ENCODE measurements around the gene COCH. TPM values are rescaled to one million over a fixed set of nuclear protein-coding genes. Genes with fewer than 3 reads are reported as not detected.

The COCH gene
- total RNA-seq, 1 donor from 2014 or later, result 16.9 TPM

DNA sequence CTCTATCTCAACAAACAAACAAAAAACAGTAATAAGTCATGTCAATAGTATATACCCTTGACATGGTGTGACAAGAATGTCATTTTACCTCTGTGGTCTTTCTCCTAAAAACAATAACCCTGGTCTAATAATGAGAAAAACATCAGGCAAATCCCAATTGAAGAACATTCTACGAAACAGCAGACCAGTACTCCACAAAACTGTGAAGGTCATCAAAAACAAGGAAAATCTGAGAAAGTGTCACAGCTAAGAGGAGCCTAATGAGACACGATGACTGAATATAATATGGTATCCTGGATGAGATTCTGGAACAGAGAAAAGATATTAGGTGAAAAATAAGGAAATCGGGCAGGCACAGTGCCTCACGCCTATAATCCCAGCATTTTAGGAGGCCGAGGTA, 5.6 kb upstream of the COCH start:
- Mint-ChIP-seq H3K36me3 (ENCODE audit: low read depth) (no peaks in the 10 kb centered on the region), H3K27me3 (ENCODE audit: low read depth) (peaks cover 30% of the 10 kb centered on the region), H3K27ac (ENCODE audit: unreplicated experiment) (no peak overlapping the region), H3K4me1 (peaks cover 3% of the 10 kb centered on the region), H3K9me3 (no peaks in the 10 kb centered on the region), H3K4me3 (no peak overlapping the region)
- DNase-seq (ENCODE audit: low read depth, low spot score), result no peak
- TF ChIP-seq, protein P1, sequence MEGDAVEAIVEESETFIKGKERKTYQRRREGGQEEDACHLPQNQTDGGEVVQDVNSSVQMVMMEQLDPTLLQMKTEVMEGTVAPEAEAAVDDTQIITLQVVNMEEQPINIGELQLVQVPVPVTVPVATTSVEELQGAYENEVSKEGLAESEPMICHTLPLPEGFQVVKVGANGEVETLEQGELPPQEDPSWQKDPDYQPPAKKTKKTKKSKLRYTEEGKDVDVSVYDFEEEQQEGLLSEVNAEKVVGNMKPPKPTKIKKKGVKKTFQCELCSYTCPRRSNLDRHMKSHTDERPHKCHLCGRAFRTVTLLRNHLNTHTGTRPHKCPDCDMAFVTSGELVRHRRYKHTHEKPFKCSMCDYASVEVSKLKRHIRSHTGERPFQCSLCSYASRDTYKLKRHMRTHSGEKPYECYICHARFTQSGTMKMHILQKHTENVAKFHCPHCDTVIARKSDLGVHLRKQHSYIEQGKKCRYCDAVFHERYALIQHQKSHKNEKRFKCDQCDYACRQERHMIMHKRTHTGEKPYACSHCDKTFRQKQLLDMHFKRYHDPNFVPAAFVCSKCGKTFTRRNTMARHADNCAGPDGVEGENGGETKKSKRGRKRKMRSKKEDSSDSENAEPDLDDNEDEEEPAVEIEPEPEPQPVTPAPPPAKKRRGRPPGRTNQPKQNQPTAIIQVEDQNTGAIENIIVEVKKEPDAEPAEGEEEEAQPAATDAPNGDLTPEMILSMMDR (conservative IDR thresholded peaks at IDR 0.05), result no peak

- Mint-ChIP-seq H3K27ac (ENCODE audit: unreplicated experiment) (no peak overlapping the region), H3K36me3 (ENCODE audit: low read depth) (no peaks in the 10 kb centered on the region), H3K4me1 (peaks cover 5% of the 10 kb centered on the region), H3K9me3 (no peaks in the 10 kb centered on the region), H3K4me3 (no peak overlapping the region), H3K27me3 (ENCODE audit: low read depth) (peaks cover 35% of the 10 kb centered on the region)
- no peak for DNase-seq (ENCODE audit: low read depth, low spot score)
- TF ChIP-seq, protein P1 (conservative IDR thresholded peaks at IDR 0.05), result no peak
These were observed 4.7 kb upstream of the COCH start for GRCh38 chr14:30869551-30870155.

DNA sequence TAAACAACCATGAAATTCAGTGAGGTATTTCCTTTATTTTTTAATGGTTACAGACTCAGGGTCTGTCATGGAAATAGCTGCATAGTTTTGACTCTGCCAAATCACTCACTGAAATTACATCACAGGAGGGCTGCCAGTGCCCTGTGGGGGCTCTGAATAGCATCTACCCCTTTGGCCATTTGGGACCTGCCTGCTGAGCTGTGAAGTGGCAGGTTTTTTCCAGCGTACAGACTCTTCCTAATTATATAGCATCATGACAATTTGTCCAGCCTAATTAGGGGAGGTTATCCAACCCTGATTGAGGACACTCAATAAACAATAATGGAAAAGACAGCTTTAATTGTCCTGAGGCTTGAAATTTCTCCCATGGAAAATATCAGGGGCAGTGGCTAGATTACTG, 1.8 kb upstream of the COCH start:
- H3K27ac Mint-ChIP-seq (ENCODE audit: unreplicated experiment), result no peak overlapping the region
- H3K36me3 Mint-ChIP-seq (ENCODE audit: low read depth), result no peaks in the 10 kb centered on the region
- H3K27me3 Mint-ChIP-seq (ENCODE audit: low read depth), result peaks cover 63% of the 10 kb centered on the region
- DNase-seq (ENCODE audit: low read depth, low spot score), result no peak
- no peaks in the 10 kb centered on the region for H3K9me3 Mint-ChIP-seq
- peak overlapping the region; percentile 17 for H3K4me3 Mint-ChIP-seq
- H3K4me1 Mint-ChIP-seq, result peaks cover 10% of the 10 kb centered on the region
- TF ChIP-seq, protein P1 (conservative IDR thresholded peaks at IDR 0.05), result no peak

DNA sequence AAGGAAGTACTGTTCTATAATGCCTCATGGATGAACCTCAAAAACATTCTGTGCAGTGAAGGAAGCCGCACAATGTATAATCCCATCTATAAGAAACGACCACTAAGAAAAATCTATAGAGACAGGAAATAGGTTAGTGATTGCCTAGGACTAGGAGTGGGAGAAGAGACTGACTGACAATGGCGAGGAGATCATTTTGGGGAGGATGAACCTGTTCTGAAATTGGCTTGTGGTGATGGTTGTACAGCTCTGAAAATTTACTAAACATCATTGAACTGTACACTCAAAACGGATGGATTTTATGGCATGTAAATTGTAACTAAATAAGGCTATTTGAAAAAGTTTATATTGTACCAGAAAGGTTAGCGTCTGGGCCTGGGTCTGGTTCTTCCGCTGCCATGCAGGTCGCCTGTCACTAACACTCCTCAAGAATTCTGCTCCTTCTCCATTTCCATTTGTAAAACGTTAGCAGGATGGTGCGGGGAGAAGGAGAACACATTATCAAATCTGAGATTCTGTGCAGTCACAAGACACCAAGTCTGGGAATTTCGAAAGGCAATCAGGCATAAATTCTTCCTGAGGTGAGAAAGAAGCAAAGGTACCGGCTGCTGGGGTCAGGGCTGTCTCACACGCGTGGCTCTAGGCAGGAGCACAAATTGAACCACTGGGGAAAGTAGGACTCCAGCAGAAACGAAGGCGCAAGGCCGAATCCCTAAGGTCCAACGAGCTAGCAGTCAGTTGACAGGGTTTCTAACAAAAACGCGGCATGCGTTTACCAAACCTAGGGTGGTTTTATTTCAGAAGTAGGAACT, 845 bp upstream of the COCH start:
- TF ChIP-seq, protein P1 (conservative IDR thresholded peaks at IDR 0.05), result no peak
- DNase-seq (ENCODE audit: low read depth, low spot score), result no peak
- Mint-ChIP-seq H3K27me3 (ENCODE audit: low read depth) (peaks cover 65% of the 10 kb centered on the region), H3K27ac (ENCODE audit: unreplicated experiment) (no peak overlapping the region), H3K4me3 (peak overlapping the region; percentile 64), H3K9me3 (no peaks in the 10 kb centered on the region), H3K4me1 (peaks cover 10% of the 10 kb centered on the region), H3K36me3 (ENCODE audit: low read depth) (no peaks in the 10 kb centered on the region)

DNA sequence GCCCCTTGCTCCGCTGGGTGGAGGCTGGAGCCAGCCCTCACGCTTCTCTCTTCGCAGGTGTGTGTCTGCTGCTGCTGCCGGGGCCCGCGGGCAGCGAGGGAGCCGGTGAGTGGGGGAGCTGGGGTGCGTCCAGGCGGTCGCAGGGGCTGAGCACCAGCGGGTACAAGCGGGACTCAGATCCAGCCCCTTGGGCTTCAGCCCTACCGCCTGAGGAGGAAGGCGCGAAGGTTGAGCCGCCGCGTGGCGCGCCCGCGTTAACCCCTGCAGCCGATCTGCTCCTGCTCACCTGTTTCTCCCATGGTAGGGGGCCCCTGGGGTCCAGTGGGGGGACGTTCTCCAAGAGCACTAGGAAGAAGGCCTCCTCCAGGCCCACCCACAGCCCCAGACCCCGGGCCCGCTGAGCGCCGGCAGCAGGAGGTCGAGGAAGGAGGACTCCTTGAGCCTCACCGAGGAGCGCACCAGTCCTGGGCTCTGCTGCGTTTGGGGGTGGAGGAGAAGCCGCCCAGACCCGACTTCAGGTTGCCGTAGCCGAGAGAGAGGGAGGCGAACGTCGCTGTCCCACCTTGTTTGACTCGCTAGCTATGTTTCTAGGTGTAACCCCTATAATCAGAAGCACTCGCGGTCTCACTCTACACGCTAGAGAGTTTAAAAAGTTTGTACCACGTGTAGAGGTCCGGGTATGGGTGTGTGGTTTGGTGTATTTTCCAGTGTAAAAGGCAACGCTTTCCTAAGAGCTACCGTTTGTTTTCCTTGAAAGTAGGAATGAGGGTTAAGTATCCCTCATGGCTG, 834 bp downstream of the COCH start:
- DNase-seq (ENCODE audit: low read depth, low spot score), result peak; percentile 20
- H3K27me3 Mint-ChIP-seq (ENCODE audit: low read depth), result peaks cover 58% of the 10 kb centered on the region
- no peak overlapping the region for H3K27ac Mint-ChIP-seq (ENCODE audit: unreplicated experiment)
- H3K9me3 Mint-ChIP-seq, result no peaks in the 10 kb centered on the region
- TF ChIP-seq, protein P1 (conservative IDR thresholded peaks at IDR 0.05), result no peak
- H3K4me1 Mint-ChIP-seq, result peaks cover 10% of the 10 kb centered on the region
- peak overlapping the region; percentile 86 for H3K4me3 Mint-ChIP-seq
- H3K36me3 Mint-ChIP-seq (ENCODE audit: low read depth), result no peaks in the 10 kb centered on the region
